GM23338 (cell line): ENCODE data around the gene FAM53A. TPM values are rescaled to one million over a fixed set of nuclear protein-coding genes. Genes with fewer than 3 reads are reported as not detected.

Experiments
- ATAC-seq: fragments of 200-7000 bp; cut with Tn5 transposase; 3 replicates; pipeline ENCODE4 v1.9.1; 2020
- DNase-seq: peaks from one replicate; pipeline ENCODE4 v3.0.0-alpha.2; 2015; ENCODE audit warnings: low spot score
- H2AFZ ChIP-seq: fragments of 200-600 bp; sonication (generic); 2 replicates; pipeline ENCODE4 v1.8.0; 2016; ENCODE audit warnings: antibody characterized with exemption, mild to moderate bottlenecking, moderate library complexity
- H3F3A ChIP-seq: fragments of 200-600 bp; sonication (generic); replicated peaks from 2 replicates; pipeline ENCODE4 v1.8.0; 2017; ENCODE audit warnings: antibody characterized with exemption, mixed run types, low read depth
- H3K27ac ChIP-seq: fragments of 200-600 bp; sonication (generic); 2 replicates; pipeline ENCODE4 v1.6.1; 2016; ENCODE audit warnings: low read depth
- H3K27me3 ChIP-seq: fragments of 200-600 bp; sonication (generic); 2 replicates; pipeline ENCODE4 v1.8.0; 2016; ENCODE audit warnings: mild to moderate bottlenecking, mixed run types, moderate library complexity; ENCODE audit not compliant: insufficient read depth
- H3K36me3 ChIP-seq: fragments of 200-600 bp; sonication (generic); 2 replicates; pipeline ENCODE4 v1.8.0; 2016; ENCODE audit warnings: mild to moderate bottlenecking; ENCODE audit not compliant: insufficient read depth
- H3K4me1 ChIP-seq: fragments of 200-600 bp; sonication (generic); 2 replicates; pipeline ENCODE4 v1.8.0; 2016; ENCODE audit warnings: mild to moderate bottlenecking, moderate library complexity; ENCODE audit not compliant: insufficient read depth
- H3K4me2 ChIP-seq: fragments of 200-600 bp; sonication (generic); 2 replicates; pipeline ENCODE4 v1.7.1; 2017; ENCODE audit warnings: mixed run types
- H3K4me3 ChIP-seq: fragments of 200-600 bp; sonication (generic); 2 replicates; pipeline ENCODE4 v1.6.1; 2016; ENCODE audit warnings: mixed run types
- H3K79me2 ChIP-seq: fragments of 200-600 bp; sonication (generic); replicated peaks from 2 replicates; pipeline ENCODE4 v1.8.0; 2017; ENCODE audit warnings: mild to moderate bottlenecking; ENCODE audit not compliant: insufficient read depth
- H3K9me2 ChIP-seq: fragments of 200-600 bp; sonication (generic); 2 replicates; pipeline ENCODE4 v1.8.0; 2017; ENCODE audit not compliant: insufficient read depth
- H4K20me1 ChIP-seq: fragments of 200-600 bp; sonication (generic); replicated peaks from 2 replicates; pipeline ENCODE4 v1.8.0; 2017; ENCODE audit warnings: mild to moderate bottlenecking; ENCODE audit not compliant: insufficient read depth
- H3K27ac Mint-ChIP-seq: 2 replicates; pipeline ENCODE4 v1.8.0; 2020; ENCODE audit warnings: inconsistent platforms, mild to moderate bottlenecking, moderate library complexity, mixed read lengths
- H3K27me3 Mint-ChIP-seq: 3 replicates; pipeline ENCODE4 v1.8.0; 2022; ENCODE audit warnings: low read depth, mild to moderate bottlenecking, moderate library complexity, mixed read lengths, inconsistent platforms; ENCODE audit not compliant: insufficient read depth, poor library complexity
- H3K36me3 Mint-ChIP-seq: 3 replicates; pipeline ENCODE4 v1.8.0; 2021; ENCODE audit warnings: low read depth, mild to moderate bottlenecking, inconsistent platforms, moderate library complexity, mixed read lengths
- H3K4me1 Mint-ChIP-seq: 3 replicates; pipeline ENCODE4 v1.8.0; 2020; ENCODE audit warnings: mild to moderate bottlenecking, inconsistent platforms, mixed read lengths
- H3K4me3 Mint-ChIP-seq: 3 replicates; pipeline ENCODE4 v1.8.0; 2021; ENCODE audit warnings: moderate library complexity, mild to moderate bottlenecking, inconsistent platforms, mixed read lengths
- H3K9me3 Mint-ChIP-seq: 3 replicates; pipeline ENCODE4 v1.8.0; 2020; ENCODE audit warnings: moderate library complexity, mild to moderate bottlenecking, inconsistent platforms, mixed read lengths
- CREB1 ChIP-seq: fragments of 250-450 bp; sonication (Bioruptor Pico); IDR thresholded peaks from 2 replicates; pipeline ENCODE4 v1.5.0; 2020; ENCODE audit warnings: low read depth, mild to moderate bottlenecking, moderate library complexity
- CTCF ChIP-seq, 2 experiments: fragments of 200-600 bp in 1 of 2; sonication (generic) in 1 of 2; conservative IDR thresholded peaks; 2 replicates each; pipeline versions ENCODE4 v1.5.1 to v1.6.1; 2016 to 2017; ENCODE audit warnings: antibody characterized with exemption in 2 of 2, low read depth in 2 of 2, mild to moderate bottlenecking in 2 of 2, moderate library complexity in 1 of 2
- EZH2 ChIP-seq: fragments of 200-600 bp; sonication (generic); IDR thresholded peaks from one replicate; pipeline ENCODE4 v1.8.0; 2017; ENCODE audit warnings: antibody characterized with exemption, mild to moderate bottlenecking, low read depth; ENCODE audit not compliant: unreplicated experiment
- EZH2phosphoT487 ChIP-seq: fragments of 200-600 bp; sonication (generic); IDR thresholded peaks from one replicate; pipeline ENCODE4 v1.8.1; 2018; ENCODE audit warnings: antibody characterized with exemption; ENCODE audit not compliant: unreplicated experiment
- POLR2AphosphoS5 ChIP-seq: IDR thresholded peaks from 2 replicates; pipeline ENCODE4 v1.6.1; 2016; ENCODE audit warnings: antibody characterized with exemption, low read depth
- ZNF331 ChIP-seq: fragments of 250-450 bp; sonication (Bioruptor Pico); IDR thresholded peaks from 2 replicates; pipeline ENCODE4 v1.5.0; 2020; ENCODE audit warnings: low read depth, mild to moderate bottlenecking, moderate library complexity
- polyA plus RNA-seq: library from polyadenylated mRNA; unstranded; fragments of >200 nt; fragmentation: Nextera tagmentation; extraction: Ambion mirVana; gene quantifications from 2 replicates; pipeline ENCODE4 v1.2.1, GENCODE V29; 2016
- total RNA-seq: library from RNA; depleted of rRNA; stranded (reverse); fragments of >200 nt; shearing (Covaris generic); gene quantifications from 2 replicates; pipeline ENCODE4 v1.2.3, GENCODE V29; 2014
- TF ChIP-seq, protein P1 (sequence below): IDR thresholded peaks from one replicate; pipeline ENCODE4 v1.6.1; 2018; ENCODE audit warnings: antibody characterized with exemption; ENCODE audit not compliant: unreplicated experiment

The FAM53A gene
- total and polyA plus RNA-seq, 2 experiments from 2014 or later = 1.1 to 3.1 TPM

GRCh38 chr4:1603413-1604135 is 80.5 kb downstream of the FAM53A start:
- Histone ChIP-seq H2AFZ (no peak overlapping the region), H4K20me1 (no peaks in the 10 kb centered on the region), H3K79me2 (no peaks in the 10 kb centered on the region), H3K4me2 (no peak overlapping the region), H3K36me3 (no peaks in the 10 kb centered on the region), H3K27ac (no peak overlapping the region), H3F3A (no peaks in the 10 kb centered on the region), H3K27me3 (no peaks in the 10 kb centered on the region), H3K9me2 (no peaks in the 10 kb centered on the region), H3K4me1 (0 out of 2 replicates have a peak, but pooled peaks cover 5% of the 10 kb centered on the region), H3K4me3 (no peak overlapping the region)
- H3K4me3 Mint-ChIP-seq = no peak overlapping the region
- H3K36me3 Mint-ChIP-seq = no peaks in the 10 kb centered on the region; the same call in 2 of the 3 replicates
- peaks cover 8% of the 10 kb centered on the region for H3K27me3 Mint-ChIP-seq
- TF ChIP-seq EZH2 (no peak), ZNF331 (CRISPR knock-in tag) (no peak), EZH2phosphoT487 (no peak), CTCF (conservative IDR thresholded peaks at IDR 0.05; ENCODE audit: low read depth in 2 of 2) (no peak), POLR2AphosphoS5 (no peak)
- no peaks in the 10 kb centered on the region for H3K9me3 Mint-ChIP-seq
- H3K27ac Mint-ChIP-seq = no peak overlapping the region
- DNase-seq = no peak
- no peak for ATAC-seq
- H3K4me1 Mint-ChIP-seq = peaks cover 13% of the 10 kb centered on the region

- no peak for ATAC-seq
- H3K79me2 ChIP-seq = no peaks in the 10 kb centered on the region
- no peaks in the 10 kb centered on the region for H3K27me3 ChIP-seq
- no peaks in the 10 kb centered on the region for H3K9me2 ChIP-seq
- no peak overlapping the region for H3K4me2 ChIP-seq
- DNase-seq = no peak
- Mint-ChIP-seq H3K9me3 (no peaks in the 10 kb centered on the region), H3K27me3 (peaks cover 6% of the 10 kb centered on the region), H3K4me3 (no peak overlapping the region), H3K4me1 (peaks cover 15% of the 10 kb centered on the region), H3K36me3 (no peaks in the 10 kb centered on the region; the same call in 2 of the 3 replicates), H3K27ac (no peak overlapping the region)
- H2AFZ ChIP-seq = no peak overlapping the region
- no peak overlapping the region for H3K27ac ChIP-seq
- H4K20me1 ChIP-seq = no peaks in the 10 kb centered on the region
- H3F3A ChIP-seq = no peaks in the 10 kb centered on the region
- no peaks in the 10 kb centered on the region for H3K36me3 ChIP-seq
- no peak overlapping the region for H3K4me3 ChIP-seq
- H3K4me1 ChIP-seq = 0 out of 2 replicates have a peak, but pooled peaks cover 5% of the 10 kb centered on the region
- TF ChIP-seq, protein P1, sequence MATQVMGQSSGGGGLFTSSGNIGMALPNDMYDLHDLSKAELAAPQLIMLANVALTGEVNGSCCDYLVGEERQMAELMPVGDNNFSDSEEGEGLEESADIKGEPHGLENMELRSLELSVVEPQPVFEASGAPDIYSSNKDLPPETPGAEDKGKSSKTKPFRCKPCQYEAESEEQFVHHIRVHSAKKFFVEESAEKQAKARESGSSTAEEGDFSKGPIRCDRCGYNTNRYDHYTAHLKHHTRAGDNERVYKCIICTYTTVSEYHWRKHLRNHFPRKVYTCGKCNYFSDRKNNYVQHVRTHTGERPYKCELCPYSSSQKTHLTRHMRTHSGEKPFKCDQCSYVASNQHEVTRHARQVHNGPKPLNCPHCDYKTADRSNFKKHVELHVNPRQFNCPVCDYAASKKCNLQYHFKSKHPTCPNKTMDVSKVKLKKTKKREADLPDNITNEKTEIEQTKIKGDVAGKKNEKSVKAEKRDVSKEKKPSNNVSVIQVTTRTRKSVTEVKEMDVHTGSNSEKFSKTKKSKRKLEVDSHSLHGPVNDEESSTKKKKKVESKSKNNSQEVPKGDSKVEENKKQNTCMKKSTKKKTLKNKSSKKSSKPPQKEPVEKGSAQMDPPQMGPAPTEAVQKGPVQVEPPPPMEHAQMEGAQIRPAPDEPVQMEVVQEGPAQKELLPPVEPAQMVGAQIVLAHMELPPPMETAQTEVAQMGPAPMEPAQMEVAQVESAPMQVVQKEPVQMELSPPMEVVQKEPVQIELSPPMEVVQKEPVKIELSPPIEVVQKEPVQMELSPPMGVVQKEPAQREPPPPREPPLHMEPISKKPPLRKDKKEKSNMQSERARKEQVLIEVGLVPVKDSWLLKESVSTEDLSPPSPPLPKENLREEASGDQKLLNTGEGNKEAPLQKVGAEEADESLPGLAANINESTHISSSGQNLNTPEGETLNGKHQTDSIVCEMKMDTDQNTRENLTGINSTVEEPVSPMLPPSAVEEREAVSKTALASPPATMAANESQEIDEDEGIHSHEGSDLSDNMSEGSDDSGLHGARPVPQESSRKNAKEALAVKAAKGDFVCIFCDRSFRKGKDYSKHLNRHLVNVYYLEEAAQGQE = no peak
- TF ChIP-seq POLR2AphosphoS5 (no peak), CREB1 (CRISPR knock-in tag) (no peak), EZH2 (no peak)
Observed at GRCh38 chr4:1602655-1603412, 81.3 kb downstream of the FAM53A start.
